ENCODE measurements around the gene STON1. TPM values are rescaled to one million over a fixed set of nuclear protein-coding genes. Genes with fewer than 3 reads are reported as not detected.
"Not testable (repeated sequence)": the region's sequence is repeated elsewhere in the genome, so short reads cannot be mapped to it uniquely, and the experiment has no call there.

Gene STON1
- total and polyA plus RNA-seq, 12 donors: 2.2 to 8.9 (median 4.4) TPM

GRCh38 chr2:48515513-48515985 is 14.4 kb upstream of the STON1 start:
- Histone ChIP-seq H3K4me3 (no peak overlapping the region), H3K27ac (peak overlapping the region in 9 of 10 donors; percentile 6 to 78 (median 67)), H3K4me1 (peaks cover 0 to 13% (median 4%) of the 10 kb centered on the region in 9 donors), H3K27me3 (no peaks in the 10 kb centered on the region), H3K36me3 (peaks cover 0 to 100% (median 28%) of the 10 kb centered on the region in 9 donors), H3K9me3 (no peaks in the 10 kb centered on the region)
- ATAC-seq (peak; percentile 63 to 90 (median 76)), DNase-seq (no peak)
- intact Hi-C loops (cut with DNase I): loop anchor here in 3 of 10 donors (10.0 kb wide), 1 partner anchor 69 kb away; no protein-coding TSS in a partner anchor
- 52 to 56% methylated on average over 6 of the region's 6 CpGs for WGBS, 2 donors
- no peak for TF ChIP-seq CTCF (IDR thresholded peaks at IDR 0.05)

- no peaks in the 10 kb centered on the region for H3K27me3 ChIP-seq
- intact Hi-C loops (cut with DNase I): loop anchor here in 3 of 10 donors (10.0 kb wide), 1 partner anchor 65 kb away; no protein-coding TSS in a partner anchor
- 86 to 90% methylated on average over 11 of the region's 11 CpGs for WGBS, 2 donors
- H3K4me3 ChIP-seq: no peak overlapping the region
- peaks cover 0 to 13% (median 3%) of the 10 kb centered on the region in 9 donors for H3K4me1 ChIP-seq
- ATAC-seq (no peak), DNase-seq (no peak)
- peaks cover 0 to 80% (median 19%) of the 10 kb centered on the region in 9 donors for H3K36me3 ChIP-seq
- TF ChIP-seq CTCF (IDR thresholded peaks at IDR 0.05): no peak
- no peaks in the 10 kb centered on the region for H3K9me3 ChIP-seq
- no peak overlapping the region for H3K27ac ChIP-seq
These were observed 10.4 kb upstream of the STON1 start for GRCh38 chr2:48519593-48519992.

- not testable (repeated sequence) for H3K27me3 ChIP-seq, H3K9me3 ChIP-seq, DNase-seq, ATAC-seq, H3K4me3 ChIP-seq
- Histone ChIP-seq H3K27ac (peak overlapping the region in 9 of 10 donors; percentile 35 to 92 (median 68)), H3K36me3 (peaks cover 0 to 28% (median 8%) of the 10 kb centered on the region in 9 donors), H3K4me1 (peaks cover 6 to 33% (median 14%) of the 10 kb centered on the region in 9 donors)
- 85 to 87% methylated on average over 3 of the region's 3 CpGs for WGBS, 2 donors
- intact Hi-C loops (cut with DNase I): loop anchor here in 2 of 10 donors (5.0 kb wide), 2 partner anchors 277 to 1117 kb away; no protein-coding TSS in a partner anchor
These were observed 5.2 kb upstream of the STON1 start for GRCh38 chr2:48524756-48525155.

- no peak for TF ChIP-seq CTCF (IDR thresholded peaks at IDR 0.05)
- peak overlapping the region; percentile 56 to 92 (median 78) for H3K27ac ChIP-seq
- H3K36me3 ChIP-seq: peaks cover 0 to 22% (median 5%) of the 10 kb centered on the region in 9 donors
- intact Hi-C loops (cut with DNase I): loop anchor here in 1 of 10 donors (5.0 kb wide), 1 partner anchor 278 kb away; no protein-coding TSS in a partner anchor
- peaks cover 6 to 34% (median 14%) of the 10 kb centered on the region in 9 donors for H3K4me1 ChIP-seq
- H3K27me3 ChIP-seq: peaks cover 0 to 3% (median 0%) of the 10 kb centered on the region in 7 donors
- ATAC-seq: peak; percentile 29 to 86 (median 68)
- H3K4me3 ChIP-seq: peak overlapping the region in 1 of 10 donors; percentile 25
- 48 to 61% methylated on average over 11 of the region's 11 CpGs for WGBS, 2 donors
- peak; percentile 35 to 42 for DNase-seq
- no peaks in the 10 kb centered on the region for H3K9me3 ChIP-seq
These were observed 4.5 kb upstream of the STON1 start for GRCh38 chr2:48525269-48525943.

All from heart right ventricle (tissue), 16 donors.